LNCAP (cell line): Measurements from ENCODE around the gene NF1.

Experiments
- CTCF ChIP-seq: fragments of 450-650 bp; IDR thresholded peaks from 2 replicates; pipeline ENCODE4 v1.5.1; 2017; ENCODE audit warnings: mild to moderate bottlenecking

Gene NF1

GRCh38 chr17:31094600-31095235 is at the start of gene NF1:
Gene NF1 (plus strand): TSS chr17:31094977. CDS start chr17:31095310, 333 bp downstream.
- no peak for TF ChIP-seq CTCF

GRCh38 chr17:31048142-31048541 is 46.6 kb upstream of the NF1 start:
- TF ChIP-seq CTCF: no peak

- no peak for TF ChIP-seq CTCF
Observed at GRCh38 chr17:31048780-31049179, 46.0 kb upstream of the NF1 start.

GRCh38 chr17:31050948-31051347 is 43.8 kb upstream of the NF1 start:
- no peak for TF ChIP-seq CTCF

- no peak for TF ChIP-seq CTCF
Observed at GRCh38 chr17:31051506-31051905, 43.3 kb upstream of the NF1 start.

GRCh38 chr17:31052187-31052889 is 42.4 kb upstream of the NF1 start:
- TF ChIP-seq CTCF: no peak

GRCh38 chr17:31053071-31053470 is 41.7 kb upstream of the NF1 start:
- TF ChIP-seq CTCF: no peak
